Panc1 (cell line): ENCODE measurements around the gene CXCL11.

Experiments
- CTCF ChIP-seq: fragments of 450-650 bp; IDR thresholded peaks from 2 replicates; pipeline ENCODE4 v1.5.1; 2017; ENCODE audit warnings: mild to moderate bottlenecking
- POLR2AphosphoS5 ChIP-seq: IDR thresholded peaks from 2 replicates; pipeline ENCODE4 v1.6.1; 2012; ENCODE audit warnings: mild to moderate bottlenecking, low read depth, low read length, moderate library complexity

DNA sequence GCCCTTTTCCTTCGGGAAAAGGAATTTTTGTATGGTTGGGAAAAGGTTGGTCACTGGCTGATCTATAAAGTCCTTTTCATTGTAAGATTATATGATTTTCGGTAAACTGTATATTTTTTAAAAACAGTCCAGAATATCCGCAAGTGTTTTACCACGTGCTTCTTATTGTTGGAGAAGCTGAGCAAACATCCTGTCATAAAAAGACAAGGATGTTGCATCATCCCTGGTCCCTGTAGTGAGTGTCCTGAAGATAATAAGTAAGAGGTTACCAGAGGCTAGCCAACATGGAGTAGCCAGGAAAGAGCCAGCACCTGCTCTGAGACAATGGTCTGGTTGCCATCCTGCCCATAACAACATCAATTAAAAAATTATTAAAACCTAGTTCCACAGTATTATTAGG, 33.7 kb downstream of the CXCL11 start:
- TF ChIP-seq POLR2AphosphoS5, result no peak
- no peak for TF ChIP-seq CTCF
